GM12878 (cell line): ENCODE measurements around the gene CHST13. TPM values are rescaled to one million over a fixed set of nuclear protein-coding genes. Genes with fewer than 3 reads are reported as not detected.

Experiments used
- ATAC-seq: fragments of 200-7000 bp; cut with Tn5 transposase; 3 replicates; pipeline ENCODE4 v1.9.1; 2020; ENCODE audit warnings: mild to moderate bottlenecking, moderate library complexity
- BruUV-seq: library from RNA; stranded (reverse); fragments of 400-500 nt; replicated peaks from 2 replicates; lab custom pipeline; 2021; lab: Mats Ljungman, UMichigan
- CTCF ChIA-PET: fragments of 300-600 bp; sonication (Branson Sonifier 250); formaldehyde crosslinking; extraction: SDS; loops from one replicate; lab custom pipeline; 2021; ENCODE audit warnings: inconsistent platforms; lab: Yijun Ruan, JAX
- POLR2A ChIA-PET: fragments of 350-600 bp; formaldehyde crosslinking; extraction: SDS; loops from one replicate; lab custom pipeline; 2021; ENCODE audit warnings: inconsistent platforms; lab: Charles Lee
- RAD21 ChIA-PET: fragments of 300-600 bp; sonication (Branson Sonifier 250); formaldehyde crosslinking; loops from one replicate; lab custom pipeline; 2023; ENCODE audit warnings: antibody characterized with exemption; ENCODE audit not compliant: unreplicated experiment; lab: Charles Lee
- SMC1A ChIA-PET: fragments of 300-600 bp; sonication (Branson Sonifier 250); formaldehyde crosslinking; loops from one replicate; lab custom pipeline; 2023; ENCODE audit not compliant: unreplicated experiment, uncharacterized antibody; lab: Charles Lee
- DNase-seq: peaks from one replicate; pipeline ENCODE4 v3.0.0-alpha.2; 2011; ENCODE audit warnings: low read depth, low spot score
- FAIRE-seq: peaks from 3 replicates; lab custom pipeline; 2011; peaks lifted over from hg19 to GRCh38; lab: Jason Lieb, UNC
- H2AFZ ChIP-seq: 2 replicates; pipeline ENCODE4 v1.6.0; 2011; ENCODE audit warnings: low read depth, low read length, control low read depth; ENCODE audit not compliant: control insufficient read depth
- H3K27ac ChIP-seq: 2 replicates; pipeline ENCODE4 v1.5.1; 2011; ENCODE audit warnings: control low read depth; ENCODE audit not compliant: control insufficient read depth, insufficient read depth
- H3K27me3 ChIP-seq, 2 experiments: replicated peaks in 1 of 2; 2 replicates each; pipeline versions ENCODE4 v1.6.0 to v1.6.1; 2011; ENCODE audit warnings: low read length in 1 of 2; ENCODE audit not compliant: control insufficient read depth in 2 of 2, insufficient read depth in 2 of 2
- H3K36me3 ChIP-seq, 2 experiments: 2 replicates each; pipeline ENCODE4 v1.5.1; 2011; ENCODE audit warnings: low read length in 1 of 2; ENCODE audit not compliant: control insufficient read depth in 2 of 2, insufficient read depth in 2 of 2
- H3K4me1 ChIP-seq: 2 replicates; pipeline ENCODE4 v1.6.1; 2011; ENCODE audit warnings: mild to moderate bottlenecking, low read length, moderate library complexity, mixed read lengths; ENCODE audit not compliant: control insufficient read depth, insufficient read depth
- H3K4me2 ChIP-seq: 2 replicates; pipeline ENCODE4 v1.6.0; 2011; ENCODE audit warnings: control low read depth; ENCODE audit not compliant: control insufficient read depth, insufficient read depth
- H3K4me3 ChIP-seq: fragments of 200-600 bp; sonication (generic); 2 replicates; pipeline ENCODE4 v1.5.1; 2016
- H3K79me2 ChIP-seq: 2 replicates; pipeline ENCODE4 v1.6.0; 2011; ENCODE audit warnings: low read length; ENCODE audit not compliant: control insufficient read depth, insufficient read depth
- H3K9ac ChIP-seq: 2 replicates; pipeline ENCODE4 v1.8.0; 2011; ENCODE audit warnings: low read length, control low read depth, mixed read lengths; ENCODE audit not compliant: control insufficient read depth, insufficient read depth
- H3K9me3 ChIP-seq: replicated peaks from 3 replicates; pipeline ENCODE4 v1.5.1; 2011; ENCODE audit warnings: mild to moderate bottlenecking, low read length; ENCODE audit not compliant: control insufficient read depth, insufficient read depth
- H4K20me1 ChIP-seq: 2 replicates; pipeline ENCODE4 v1.6.0; 2011; ENCODE audit not compliant: control insufficient read depth, insufficient read depth
- CBFB ChIP-seq: IDR thresholded peaks from 2 replicates; pipeline ENCODE4 v1.6.1; 2016; ENCODE audit warnings: antibody characterized with exemption, low read depth
- KDM1A ChIP-seq: fragments of 200-600 bp; sonication (generic); IDR thresholded peaks from 2 replicates; pipeline ENCODE4 v1.6.1; 2016; ENCODE audit warnings: borderline replicate concordance
- NBN ChIP-seq: fragments of 450-650 bp; IDR thresholded peaks from 2 replicates; pipeline ENCODE4 v1.6.1; 2016
- NFYB ChIP-seq: IDR thresholded peaks from 2 replicates; pipeline ENCODE4 v1.6.1; 2011; ENCODE audit warnings: low read depth, mild to moderate bottlenecking, low read length, improper control_type of control experiment, moderate library complexity; ENCODE audit not compliant: insufficient read depth
- NR2C1 ChIP-seq: fragments of 450-650 bp; IDR thresholded peaks from 2 replicates; pipeline ENCODE4 v1.6.1; 2017; ENCODE audit warnings: antibody characterized with exemption, mild to moderate bottlenecking, moderate library complexity
- PAX8 ChIP-seq: fragments of 450-650 bp; IDR thresholded peaks from 2 replicates; pipeline ENCODE4 v1.6.1; 2017; ENCODE audit warnings: mild to moderate bottlenecking, moderate library complexity
- WGBS: methylation state at CpG from one replicate; pipeline ENCODE4 v1.1.6; 2016; ENCODE audit warnings: low lambda C conversion rate; ENCODE audit not compliant: insufficient replicate concordance, insufficient coverage; ENCODE audit errors: missing lambda C conversion rate; 5-methylcytosine and 5-hydroxymethylcytosine counted together
- in situ Hi-C: fragments of 300-500 bp; cut with MboI; formaldehyde crosslinking; loops from 9 replicates; pipeline ENCODE4 v1.14.3; 2018; ENCODE audit warnings: mixed read lengths
- intact Hi-C: fragments of 100-400 bp; cut with micrococcal nuclease; formaldehyde crosslinking; loops from one replicate; pipeline ENCODE4 v1.14.2; 2022; ENCODE audit not compliant: unreplicated experiment
- polyA plus RNA-seq, 11 experiments: library from polyadenylated mRNA; depleted of rRNA in 4 of 11; unstranded in 6 of 11; stranded (reverse) in 5 of 11; fragments of >200 nt; fragmentation: Nextera tagmentation in 4 of 11; fragmentation: Illumina TruSeq in 1 of 11; extraction: Ambion mirVana in 4 of 11; extraction: Trizol in 1 of 11; gene quantifications; 1 replicate in 1 of 11; 2 replicates in 10 of 11; pipeline versions ENCODE4 v1.2.1 to v1.2.3, GENCODE V29; 2011 to 2016; ENCODE audit warnings: inconsistent platforms in 2 of 11, missing spikeins in 2 of 11, low read depth in 1 of 11
- total RNA-seq, 4 experiments: library from RNA; depleted of rRNA in 3 of 4; stranded (reverse); fragments of >200 nt in 3 of 4; fragmentation: Illumina TruSeq in 1 of 4; extraction: Trizol in 1 of 4; gene quantifications; 2 replicates each; pipeline versions ENCODE4 v1.2.1 to v1.2.3, GENCODE V29; 2013 to 2021
- TF ChIP-seq, protein P1 (sequence below): fragments of 450-650 bp; formaldehyde crosslinking; IDR thresholded peaks from 2 replicates; pipeline ENCODE4 v1.4.0; 2022; ENCODE audit warnings: mild to moderate bottlenecking, moderate library complexity
- TF ChIP-seq, protein P2 (sequence below): fragments of 450-650 bp; IDR thresholded peaks from 2 replicates; pipeline ENCODE4 v1.6.1; 2016; ENCODE audit warnings: mild to moderate bottlenecking
- TF ChIP-seq, protein P3 (sequence below): fragments of 450-650 bp; IDR thresholded peaks from 2 replicates; pipeline ENCODE4 v1.6.1; 2016; ENCODE audit warnings: mild to moderate bottlenecking, moderate library complexity, borderline replicate concordance

Gene CHST13
- total and polyA plus RNA-seq, 10 of the 15 experiments (the other 5 are each of a cell fraction or from before 2014, with no cell fraction given) = not detected

DNA sequence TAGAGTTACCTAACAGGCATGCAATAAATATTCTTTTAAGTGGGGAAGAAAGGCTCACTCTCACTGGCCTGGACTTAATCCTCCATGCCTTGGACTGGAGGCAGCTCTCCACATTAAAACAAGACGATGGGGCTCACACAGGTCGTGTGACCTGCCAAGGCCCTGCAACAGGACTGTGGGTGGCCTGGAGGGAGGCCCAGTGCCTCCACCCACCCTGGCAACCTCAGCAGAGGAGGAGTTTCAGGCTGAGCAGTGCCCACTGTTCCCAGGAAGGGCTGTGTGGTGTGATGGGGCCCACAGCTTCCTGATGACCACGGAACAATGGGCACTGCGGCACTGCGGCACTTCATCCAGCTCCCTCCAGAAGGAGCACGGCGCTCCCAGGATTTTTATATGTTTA lies 11.9 kb upstream of the CHST13 start (continued):
- TF ChIP-seq, protein P1, sequence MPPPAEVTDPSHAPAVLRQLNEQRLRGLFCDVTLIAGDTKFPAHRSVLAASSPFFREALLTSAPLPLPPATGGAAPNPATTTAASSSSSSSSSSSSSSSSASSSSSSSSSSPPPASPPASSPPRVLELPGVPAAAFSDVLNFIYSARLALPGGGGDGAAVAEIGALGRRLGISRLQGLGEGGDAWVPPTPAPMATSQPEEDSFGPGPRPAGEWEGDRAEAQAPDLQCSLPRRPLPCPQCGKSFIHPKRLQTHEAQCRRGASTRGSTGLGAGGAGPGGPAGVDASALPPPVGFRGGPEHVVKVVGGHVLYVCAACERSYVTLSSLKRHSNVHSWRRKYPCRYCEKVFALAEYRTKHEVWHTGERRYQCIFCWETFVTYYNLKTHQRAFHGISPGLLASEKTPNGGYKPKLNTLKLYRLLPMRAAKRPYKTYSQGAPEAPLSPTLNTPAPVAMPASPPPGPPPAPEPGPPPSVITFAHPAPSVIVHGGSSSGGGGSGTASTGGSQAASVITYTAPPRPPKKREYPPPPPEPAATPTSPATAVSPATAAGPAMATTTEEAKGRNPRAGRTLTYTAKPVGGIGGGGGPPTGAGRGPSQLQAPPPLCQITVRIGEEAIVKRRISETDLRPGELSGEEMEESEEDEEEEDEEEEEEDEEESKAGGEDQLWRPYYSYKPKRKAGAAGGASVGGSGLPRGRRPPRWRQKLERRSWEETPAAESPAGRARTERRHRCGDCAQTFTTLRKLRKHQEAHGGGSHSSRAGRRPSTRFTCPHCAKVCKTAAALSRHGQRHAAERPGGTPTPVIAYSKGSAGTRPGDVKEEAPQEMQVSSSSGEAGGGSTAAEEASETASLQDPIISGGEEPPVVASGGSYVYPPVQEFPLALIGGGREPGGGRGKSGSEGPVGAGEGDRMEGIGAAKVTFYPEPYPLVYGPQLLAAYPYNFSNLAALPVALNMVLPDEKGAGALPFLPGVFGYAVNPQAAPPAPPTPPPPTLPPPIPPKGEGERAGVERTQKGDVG (CRISPR knock-in tag) = no peak
- no peak for TF ChIP-seq CBFB

DNA sequence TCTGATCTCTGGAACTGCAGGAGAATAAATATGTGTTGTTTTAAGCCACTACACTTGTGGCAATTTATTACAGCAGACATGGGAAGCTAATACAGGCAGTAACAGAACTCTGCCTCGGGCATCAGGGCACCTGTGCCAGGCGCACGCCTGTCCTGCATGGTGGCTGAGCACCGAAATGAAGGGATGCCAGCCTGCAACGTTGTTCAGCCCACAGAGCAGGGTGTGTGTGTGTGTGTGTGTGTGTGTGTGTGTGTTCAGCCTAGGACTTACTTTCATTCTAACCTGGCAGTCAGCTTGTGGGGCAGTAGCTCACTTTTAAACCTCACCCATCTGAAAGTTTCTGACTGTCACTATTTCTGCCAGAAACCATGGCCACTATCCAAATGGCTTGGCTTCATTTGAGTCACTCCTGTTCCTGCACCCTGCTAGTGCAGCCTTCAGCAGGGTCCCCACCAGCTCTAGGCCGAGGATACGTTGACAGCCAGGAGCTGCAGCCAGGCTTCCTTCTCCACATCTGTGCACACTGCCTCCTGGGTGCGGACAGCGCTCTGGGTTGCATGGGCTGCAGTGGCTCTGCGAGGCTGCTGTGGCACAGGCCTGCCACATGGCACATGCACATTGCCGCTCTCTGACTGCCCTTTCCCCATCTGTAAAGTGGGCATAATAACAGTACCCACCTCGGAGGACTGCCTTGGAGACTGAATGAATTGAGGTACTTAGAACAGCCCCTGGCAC lies 10.9 kb upstream of the CHST13 start:
- no peak overlapping the region for H3K9ac ChIP-seq
- DNase-seq (no peak), FAIRE-seq (no peak), ATAC-seq (no peak)
- TF ChIP-seq NR2C1 (no peak), PAX8 (no peak), NFYB (no peak), KDM1A (no peak), NBN (no peak)
- TF ChIP-seq, protein P2, sequence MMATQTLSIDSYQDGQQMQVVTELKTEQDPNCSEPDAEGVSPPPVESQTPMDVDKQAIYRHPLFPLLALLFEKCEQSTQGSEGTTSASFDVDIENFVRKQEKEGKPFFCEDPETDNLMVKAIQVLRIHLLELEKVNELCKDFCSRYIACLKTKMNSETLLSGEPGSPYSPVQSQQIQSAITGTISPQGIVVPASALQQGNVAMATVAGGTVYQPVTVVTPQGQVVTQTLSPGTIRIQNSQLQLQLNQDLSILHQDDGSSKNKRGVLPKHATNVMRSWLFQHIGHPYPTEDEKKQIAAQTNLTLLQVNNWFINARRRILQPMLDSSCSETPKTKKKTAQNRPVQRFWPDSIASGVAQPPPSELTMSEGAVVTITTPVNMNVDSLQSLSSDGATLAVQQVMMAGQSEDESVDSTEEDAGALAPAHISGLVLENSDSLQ = no peak
- TF ChIP-seq, protein P3, sequence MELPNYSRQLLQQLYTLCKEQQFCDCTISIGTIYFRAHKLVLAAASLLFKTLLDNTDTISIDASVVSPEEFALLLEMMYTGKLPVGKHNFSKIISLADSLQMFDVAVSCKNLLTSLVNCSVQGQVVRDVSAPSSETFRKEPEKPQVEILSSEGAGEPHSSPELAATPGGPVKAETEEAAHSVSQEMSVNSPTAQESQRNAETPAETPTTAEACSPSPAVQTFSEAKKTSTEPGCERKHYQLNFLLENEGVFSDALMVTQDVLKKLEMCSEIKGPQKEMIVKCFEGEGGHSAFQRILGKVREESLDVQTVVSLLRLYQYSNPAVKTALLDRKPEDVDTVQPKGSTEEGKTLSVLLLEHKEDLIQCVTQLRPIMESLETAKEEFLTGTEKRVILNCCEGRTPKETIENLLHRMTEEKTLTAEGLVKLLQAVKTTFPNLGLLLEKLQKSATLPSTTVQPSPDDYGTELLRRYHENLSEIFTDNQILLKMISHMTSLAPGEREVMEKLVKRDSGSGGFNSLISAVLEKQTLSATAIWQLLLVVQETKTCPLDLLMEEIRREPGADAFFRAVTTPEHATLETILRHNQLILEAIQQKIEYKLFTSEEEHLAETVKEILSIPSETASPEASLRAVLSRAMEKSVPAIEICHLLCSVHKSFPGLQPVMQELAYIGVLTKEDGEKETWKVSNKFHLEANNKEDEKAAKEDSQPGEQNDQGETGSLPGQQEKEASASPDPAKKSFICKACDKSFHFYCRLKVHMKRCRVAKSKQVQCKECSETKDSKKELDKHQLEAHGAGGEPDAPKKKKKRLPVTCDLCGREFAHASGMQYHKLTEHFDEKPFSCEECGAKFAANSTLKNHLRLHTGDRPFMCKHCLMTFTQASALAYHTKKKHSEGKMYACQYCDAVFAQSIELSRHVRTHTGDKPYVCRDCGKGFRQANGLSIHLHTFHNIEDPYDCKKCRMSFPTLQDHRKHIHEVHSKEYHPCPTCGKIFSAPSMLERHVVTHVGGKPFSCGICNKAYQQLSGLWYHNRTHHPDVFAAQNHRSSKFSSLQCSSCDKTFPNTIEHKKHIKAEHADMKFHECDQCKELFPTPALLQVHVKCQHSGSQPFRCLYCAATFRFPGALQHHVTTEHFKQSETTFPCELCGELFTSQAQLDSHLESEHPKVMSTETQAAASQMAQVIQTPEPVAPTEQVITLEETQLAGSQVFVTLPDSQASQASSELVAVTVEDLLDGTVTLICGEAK = no peak
- H3K79me2 ChIP-seq = no peaks in the 10 kb centered on the region
- no peaks in the 10 kb centered on the region; the same call in 1 of the 2 replicates for H4K20me1 ChIP-seq
- no TSS peak for BruUV-seq
- ChIA-PET CTCF (interaction anchor here (0.6 to 1.9 kb wide), 3 partner anchors 9 to 1690 kb away, joined by 3 to 4 read pairs (median 3); no protein-coding TSS in a partner anchor), RAD21 (no interaction called here), SMC1A (no interaction called here), POLR2A (no interaction called here)
- H3K27me3 ChIP-seq = no peaks in the 10 kb centered on the region
- no peaks in the 10 kb centered on the region for H3K4me1 ChIP-seq
- no peaks in the 10 kb centered on the region for H3K9me3 ChIP-seq
- H3K27ac ChIP-seq = no peak overlapping the region
- in situ Hi-C loops (no loop called here), intact Hi-C loops (no loop called here)
- no peak overlapping the region for H2AFZ ChIP-seq
- no peaks in the 10 kb centered on the region for H3K36me3 ChIP-seq
- H3K4me3 ChIP-seq = no peak overlapping the region
- H3K4me2 ChIP-seq = no peak overlapping the region
- 33% methylated on average over 12 of the region's 12 CpGs for WGBS
